HepG2 (cell line): Measurements from ENCODE around the gene OR6C6.

Experiments
- FIP1L1 ChIP-seq: fragments of 200-400 bp; formaldehyde crosslinking; IDR thresholded peaks from 2 replicates; pipeline ENCODE4 v1.6.1; 2018; ENCODE audit warnings: low read depth, mild to moderate bottlenecking, low read length, moderate library complexity, borderline replicate concordance; ENCODE audit not compliant: insufficient read depth
- GABPA ChIP-seq, 2 experiments: IDR thresholded peaks; 2 replicates each; pipeline ENCODE4 v1.6.1; 2011 to 2016; ENCODE audit warnings: low read depth in 2 of 2, low read length in 1 of 2, missing biosample characterization in 1 of 2, missing genetic modification characterization in 1 of 2
- SYNCRIP ChIP-seq: fragments of 200-400 bp; formaldehyde crosslinking; IDR thresholded peaks from 2 replicates; pipeline ENCODE4 v1.6.1; 2018; ENCODE audit warnings: mild to moderate bottlenecking, low read depth, low read length; ENCODE audit not compliant: insufficient read depth
- U2AF2 ChIP-seq: fragments of 200-400 bp; formaldehyde crosslinking; IDR thresholded peaks from 2 replicates; pipeline ENCODE4 v1.6.1; 2017; ENCODE audit warnings: low read depth, mild to moderate bottlenecking, low read length
- ZBTB1 ChIP-seq: sonication (generic); formaldehyde crosslinking; IDR thresholded peaks from 2 replicates; pipeline ENCODE4 v1.4.0; 2020; ENCODE audit warnings: missing genetic modification reagents, borderline replicate concordance
- ZNF124 ChIP-seq: sonication (generic); formaldehyde crosslinking; IDR thresholded peaks from 2 replicates; pipeline ENCODE4 v1.4.0; 2020; ENCODE audit warnings: missing genetic modification reagents
- ZNF354B ChIP-seq: sonication (generic); formaldehyde crosslinking; IDR thresholded peaks from 2 replicates; pipeline ENCODE4 v1.8.0; 2022; ENCODE audit warnings: mild to moderate bottlenecking, missing genetic modification reagents
- ZNF549 ChIP-seq: sonication (generic); formaldehyde crosslinking; IDR thresholded peaks from 2 replicates; pipeline ENCODE4 v1.5.0; 2020; ENCODE audit warnings: missing genetic modification reagents

DNA sequence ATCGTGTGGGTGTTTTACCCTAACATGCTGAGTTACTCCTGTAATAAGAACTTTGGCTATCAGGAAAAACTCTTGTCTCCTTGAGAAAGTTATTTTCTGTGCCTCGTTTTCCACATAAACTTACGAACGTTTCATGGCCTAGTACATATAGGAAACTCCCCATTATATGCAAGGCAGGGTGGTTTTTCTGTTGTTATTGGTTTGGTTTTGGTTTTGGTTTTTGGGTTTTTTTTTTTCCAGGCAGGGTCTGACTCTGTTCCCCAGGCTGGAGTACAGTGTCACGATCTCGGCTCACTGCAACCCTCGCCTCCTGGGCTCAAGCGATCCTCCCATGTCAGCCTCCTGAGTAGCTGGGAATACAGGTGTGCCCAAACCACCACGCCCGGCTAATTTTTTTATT is 39.6 kb upstream of the OR6C6 start:
- TF ChIP-seq ZBTB1 (CRISPR knock-in tag), result no peak
- no peak for TF ChIP-seq U2AF2
- no peak for TF ChIP-seq SYNCRIP
- no peak for TF ChIP-seq FIP1L1
- TF ChIP-seq GABPA (IDR thresholded peaks at IDR 0.05; ENCODE audit: low read depth, low read length), result no peak
- no peak for TF ChIP-seq GABPA (CRISPR knock-in tag; IDR thresholded peaks at IDR 0.05; ENCODE audit: low read depth)
- no peak for TF ChIP-seq ZNF549
- TF ChIP-seq ZNF354B (CRISPR knock-in tag), result no peak
- TF ChIP-seq ZNF124 (CRISPR knock-in tag), result no peak
